Central memory CD8-positive, alpha-beta T cell (primary cell): ENCODE results near the gene GNL3.

ENCODE experiments used
- ATAC-seq: fragments of 150-1000 bp; cut with Tn5 transposase; replicated peaks from 2 replicates; pipeline ENCODE4 v1.10.0; 2022; ENCODE audit warnings: mild to moderate bottlenecking, moderate FRiP score, moderate number of reproducible peaks; ENCODE audit not compliant: poor library complexity, severe bottlenecking; ENCODE audit errors: extremely low read depth
- DNase-seq, 2 donors: peaks; one replicate each; pipeline ENCODE4 v3.0.0; 2021; ENCODE audit warnings: low spot score in 2 of 2
- H3K27ac Mint-ChIP-seq: one replicate; pipeline ENCODE4 v1.8.0; 2022; ENCODE audit warnings: low read depth, mild to moderate bottlenecking, moderate library complexity, mixed read lengths
- H3K27me3 Mint-ChIP-seq: one replicate; pipeline ENCODE4 v1.8.0; 2022; ENCODE audit warnings: mixed read lengths
- H3K36me3 Mint-ChIP-seq: one replicate; pipeline ENCODE4 v1.8.0; 2022; ENCODE audit warnings: mild to moderate bottlenecking, moderate library complexity, mixed read lengths; ENCODE audit not compliant: insufficient read depth
- H3K4me1 Mint-ChIP-seq: one replicate; pipeline ENCODE4 v1.8.0; 2022; ENCODE audit warnings: mixed read lengths
- H3K4me3 Mint-ChIP-seq: one replicate; pipeline ENCODE4 v1.8.0; 2022; ENCODE audit warnings: mild to moderate bottlenecking, moderate library complexity, mixed read lengths
- H3K9me3 Mint-ChIP-seq: one replicate; pipeline ENCODE4 v1.8.0; 2022; ENCODE audit warnings: mixed read lengths

GNL3 gene

DNA sequence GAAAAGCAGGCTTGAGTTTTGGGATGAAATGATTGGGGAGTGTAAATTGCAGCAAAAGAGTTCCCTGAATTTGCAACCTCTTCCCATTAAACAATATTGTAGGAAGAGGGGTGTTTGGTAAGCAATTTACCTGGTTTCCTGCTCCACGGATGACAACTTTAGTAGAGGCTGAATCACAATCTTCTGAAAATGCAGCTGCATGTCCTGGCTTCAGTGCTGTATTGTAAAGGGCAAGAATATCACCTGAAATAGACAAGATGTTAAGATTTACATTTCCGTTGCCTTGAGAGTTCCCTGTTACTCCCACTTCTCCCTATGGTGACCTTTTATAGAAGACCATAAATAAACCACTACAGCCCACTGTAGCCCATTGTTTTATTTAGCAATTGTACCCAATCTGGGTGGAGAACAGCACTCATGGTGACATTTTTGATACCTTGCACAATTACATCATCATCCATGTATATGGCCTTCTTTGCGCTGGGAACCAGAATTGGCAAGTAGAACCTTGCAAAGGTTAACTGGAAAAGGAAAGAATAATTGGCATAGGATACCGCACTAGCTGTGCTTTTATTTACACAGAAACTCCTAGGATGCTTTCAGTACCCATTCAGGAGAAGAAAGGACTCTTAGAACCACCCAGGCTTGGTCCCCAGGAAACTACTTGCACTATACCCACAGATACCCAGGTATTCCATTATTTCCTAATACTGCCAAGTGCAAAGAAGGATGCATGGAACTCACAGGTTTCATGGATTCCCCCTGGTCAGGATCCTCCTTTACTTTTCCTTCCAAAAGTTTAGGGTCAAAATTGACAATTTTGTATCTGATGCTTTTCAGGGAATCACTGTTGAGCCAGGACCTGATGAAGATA is 10.2 kb downstream of the GNL3 start:
- H3K36me3 Mint-ChIP-seq = peaks cover 58% of the 10 kb centered on the region
- H3K9me3 Mint-ChIP-seq = no peaks in the 10 kb centered on the region
- ATAC-seq (no peak), DNase-seq (no peak)
- peaks cover 6% of the 10 kb centered on the region for H3K4me1 Mint-ChIP-seq
- no peaks in the 10 kb centered on the region for H3K27me3 Mint-ChIP-seq
- H3K4me3 Mint-ChIP-seq = no peak overlapping the region
- H3K27ac Mint-ChIP-seq = no peak overlapping the region

GRCh38 chr3:52696830-52697631 is 11.2 kb downstream of the GNL3 start:
- H3K36me3 Mint-ChIP-seq = peaks cover 52% of the 10 kb centered on the region
- no peak overlapping the region for H3K27ac Mint-ChIP-seq
- H3K4me1 Mint-ChIP-seq = peaks cover 6% of the 10 kb centered on the region
- ATAC-seq (no peak), DNase-seq (no peak)
- H3K27me3 Mint-ChIP-seq = no peaks in the 10 kb centered on the region
- no peak overlapping the region for H3K4me3 Mint-ChIP-seq
- no peaks in the 10 kb centered on the region for H3K9me3 Mint-ChIP-seq

DNA sequence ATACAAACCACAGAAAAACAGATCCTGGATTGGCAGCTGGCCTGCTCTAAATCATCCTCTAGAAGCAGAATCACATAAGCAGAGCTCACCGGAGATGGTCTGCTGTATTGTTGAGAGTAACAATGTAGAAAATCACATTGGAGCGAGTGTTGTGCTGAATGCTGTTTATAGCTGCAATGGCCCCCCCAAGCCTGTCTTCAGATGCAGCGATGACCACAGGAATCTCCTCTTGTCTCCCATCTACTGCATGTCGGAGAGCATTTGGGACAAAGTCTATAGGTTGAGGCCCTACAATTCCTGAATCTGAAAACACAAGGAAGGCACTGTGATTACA is 11.8 kb downstream of the GNL3 start:
- no peak for ATAC-seq
- H3K27me3 Mint-ChIP-seq = no peaks in the 10 kb centered on the region
- peaks cover 6% of the 10 kb centered on the region for H3K4me1 Mint-ChIP-seq
- H3K4me3 Mint-ChIP-seq = no peak overlapping the region
- H3K9me3 Mint-ChIP-seq = no peaks in the 10 kb centered on the region
- H3K36me3 Mint-ChIP-seq = peaks cover 46% of the 10 kb centered on the region
- no peak overlapping the region for H3K27ac Mint-ChIP-seq
- no peak for DNase-seq

- DNase-seq (no peak), ATAC-seq (no peak)
- peaks cover 23% of the 10 kb centered on the region for H3K36me3 Mint-ChIP-seq
- no peak overlapping the region for H3K27ac Mint-ChIP-seq
- no peaks in the 10 kb centered on the region for H3K27me3 Mint-ChIP-seq
- H3K4me1 Mint-ChIP-seq = peaks cover 24% of the 10 kb centered on the region
- no peaks in the 10 kb centered on the region for H3K9me3 Mint-ChIP-seq
- peak overlapping the region; percentile 3 for H3K4me3 Mint-ChIP-seq
These were observed 17.5 kb downstream of the GNL3 start for GRCh38 chr3:52703341-52703740.

DNA sequence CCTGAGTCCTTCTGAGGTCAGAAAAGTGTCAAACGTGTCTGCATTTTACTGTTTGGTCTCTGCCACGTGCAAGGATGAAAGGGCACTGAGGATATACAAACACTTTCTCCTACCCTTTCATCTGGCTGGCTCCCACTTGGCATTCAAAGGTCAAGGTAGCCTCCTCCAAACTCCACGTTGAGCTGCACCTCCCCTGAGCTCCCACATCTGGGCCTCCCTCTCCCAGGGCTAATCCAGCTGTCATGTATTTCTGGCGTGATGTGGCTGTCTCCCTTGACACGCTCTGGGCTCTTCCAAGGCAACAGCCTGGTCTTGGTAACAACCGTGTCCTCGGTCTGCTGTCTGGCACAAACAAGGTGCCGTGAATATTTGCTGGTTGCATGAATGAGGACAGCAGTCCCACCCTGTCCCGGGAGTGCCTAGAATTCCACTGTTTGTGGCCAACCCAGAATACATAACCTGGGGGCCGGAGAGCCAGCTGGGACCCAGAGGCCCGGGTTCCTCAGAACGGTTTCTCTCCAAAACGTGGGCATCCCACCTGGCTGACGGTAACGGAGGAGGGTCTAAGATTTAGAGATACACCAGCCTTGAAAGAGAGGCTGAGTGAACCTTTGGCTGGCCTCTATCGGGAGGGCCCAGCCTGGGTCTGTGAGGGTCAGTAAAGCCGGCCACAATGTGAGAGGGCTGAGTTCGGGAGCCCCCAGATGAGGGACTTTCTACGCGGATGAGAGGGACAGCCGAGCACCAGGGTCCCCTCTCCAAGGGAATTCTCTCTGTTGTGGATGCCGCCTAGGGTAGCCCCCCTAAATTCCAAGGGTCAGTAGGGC is 19.0 kb downstream of the GNL3 start:
- DNase-seq (no peak), ATAC-seq (no peak)
- peaks cover 27% of the 10 kb centered on the region for H3K36me3 Mint-ChIP-seq
- H3K4me1 Mint-ChIP-seq = peaks cover 24% of the 10 kb centered on the region
- peak overlapping the region; percentile 93 for H3K4me3 Mint-ChIP-seq
- no peaks in the 10 kb centered on the region for H3K9me3 Mint-ChIP-seq
- H3K27me3 Mint-ChIP-seq = no peaks in the 10 kb centered on the region
- peak overlapping the region; percentile 97 for H3K27ac Mint-ChIP-seq

- Mint-ChIP-seq H3K4me3 (peak overlapping the region; percentile 93), H3K9me3 (no peaks in the 10 kb centered on the region), H3K27me3 (no peaks in the 10 kb centered on the region), H3K4me1 (peaks cover 24% of the 10 kb centered on the region), H3K27ac (peak overlapping the region; percentile 97), H3K36me3 (peaks cover 31% of the 10 kb centered on the region)
- DNase-seq = no peak
- ATAC-seq = peak; percentile 66
These were observed 19.5 kb downstream of the GNL3 start for GRCh38 chr3:52705438-52705687.

GRCh38 chr3:52705688-52706686 is 20.2 kb downstream of the GNL3 start, which contains the start of the genes GLT8D1 and SPCS1:
TSS of gene GLT8D1 (minus strand) at chr3:52705791. CDS start at chr3:52700460, 5,331 bp downstream.
TSS of gene SPCS1 (plus strand) at chr3:52706106. CDS start at chr3:52706247, 141 bp downstream.
- peak; percentile 94 for ATAC-seq
- Mint-ChIP-seq H3K27me3 (no peaks in the 10 kb centered on the region), H3K27ac (peak within 1 kb of the TSS; percentile 97), H3K4me1 (peaks cover 24% of the 10 kb centered on the region), H3K4me3 (peak within 1 kb of the TSS; percentile 93), H3K9me3 (no peaks in the 10 kb centered on the region), H3K36me3 (peaks cover 31% of the 10 kb centered on the region)
- peak; percentile 81 to 82 for DNase-seq

DNA sequence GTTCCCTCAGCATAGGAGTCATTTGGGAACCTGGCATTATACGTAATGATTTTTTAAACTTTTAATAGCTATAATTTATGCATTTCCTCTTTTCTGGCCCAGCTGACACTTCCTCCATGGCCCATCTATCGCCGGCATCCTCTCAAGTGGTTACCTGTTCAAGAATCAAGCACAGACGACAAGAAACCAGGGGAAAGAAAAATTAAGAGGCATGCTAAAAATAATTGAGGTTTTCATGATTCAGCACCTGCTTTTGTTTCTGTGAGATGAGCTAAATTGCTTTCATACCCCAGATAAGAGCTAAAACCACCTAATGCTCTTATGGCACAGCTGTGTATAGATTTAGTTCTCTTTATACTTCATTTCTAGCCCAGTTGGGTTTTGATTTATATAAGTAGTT is 21.8 kb downstream of the GNL3 start:
- Mint-ChIP-seq H3K27ac (no peak overlapping the region), H3K4me1 (peaks cover 24% of the 10 kb centered on the region), H3K36me3 (peaks cover 30% of the 10 kb centered on the region), H3K27me3 (no peaks in the 10 kb centered on the region), H3K4me3 (peak overlapping the region; percentile 93), H3K9me3 (no peaks in the 10 kb centered on the region)
- DNase-seq (no peak), ATAC-seq (no peak)

GRCh38 chr3:52710512-52710911 is 24.7 kb downstream of the GNL3 start:
- no peak for DNase-seq
- no peaks in the 10 kb centered on the region for H3K9me3 Mint-ChIP-seq
- H3K4me1 Mint-ChIP-seq = peaks cover 14% of the 10 kb centered on the region
- no peak for ATAC-seq
- H3K27me3 Mint-ChIP-seq = no peaks in the 10 kb centered on the region
- H3K36me3 Mint-ChIP-seq = peaks cover 28% of the 10 kb centered on the region
- H3K4me3 Mint-ChIP-seq = no peak overlapping the region
- peak overlapping the region; percentile 44 for H3K27ac Mint-ChIP-seq

GRCh38 chr3:52712291-52713212 is 26.7 kb downstream of the GNL3 start:
- Mint-ChIP-seq H3K27me3 (no peaks in the 10 kb centered on the region), H3K36me3 (peaks cover 23% of the 10 kb centered on the region), H3K9me3 (no peaks in the 10 kb centered on the region), H3K27ac (no peak overlapping the region), H3K4me1 (peaks cover 3% of the 10 kb centered on the region), H3K4me3 (no peak overlapping the region)
- ATAC-seq = no peak
- no peak for DNase-seq
